Measurements from ENCODE around the gene RNF144A. TPM values are rescaled to one million over a fixed set of nuclear protein-coding genes. Genes with fewer than 3 reads are reported as not detected.

Gene RNF144A
- total and polyA plus RNA-seq, 3 experiments from 2014 or later = 8.3 to 14.9 (median 13.5) TPM

DNA sequence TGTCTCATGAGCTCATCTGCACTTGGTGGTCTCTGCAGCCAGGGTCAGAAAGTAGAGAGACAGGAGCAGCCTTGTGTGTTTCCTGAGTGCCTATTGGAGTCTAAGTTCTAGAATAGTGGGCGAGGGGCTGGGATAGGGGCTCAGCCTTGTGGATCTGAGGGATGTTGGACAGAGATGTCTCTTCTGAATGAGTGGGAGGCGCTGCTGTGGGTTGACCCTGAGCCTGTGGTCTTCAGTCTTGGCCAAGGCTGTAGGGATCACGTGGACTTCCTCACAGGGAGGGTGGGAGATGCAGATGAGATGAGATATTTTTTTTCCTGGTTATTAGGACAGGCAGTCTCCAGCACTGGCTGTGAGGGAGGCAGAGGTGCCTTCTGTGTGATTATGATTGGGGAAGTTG, 61.8 kb downstream of the RNF144A start:
- POLR2A ChIA-PET = no interaction called here

DNA sequence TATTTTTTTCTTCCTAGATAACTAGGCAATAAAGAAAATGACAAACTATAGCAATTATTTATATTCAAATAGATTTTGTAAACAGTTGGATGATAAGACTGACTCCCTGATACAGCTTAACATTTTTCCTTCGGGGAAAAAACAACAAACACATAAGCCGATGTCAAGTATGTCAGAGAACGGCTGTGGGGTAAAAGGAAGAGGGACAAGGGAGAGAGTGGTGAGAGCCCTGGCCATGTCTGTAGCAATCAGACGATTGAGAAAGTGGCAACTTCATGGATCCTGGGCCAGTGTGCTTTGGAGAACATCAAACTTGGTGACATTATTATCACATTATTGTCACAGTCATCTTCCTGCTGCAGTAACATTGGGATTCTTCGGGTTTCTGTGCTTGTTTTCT, 65.2 kb downstream of the RNF144A start:
- Mint-ChIP-seq H3K27ac (no peak overlapping the region), H3K27me3 (no peaks in the 10 kb centered on the region), H3K4me1 (peaks cover 13 to 68% (median 33%) of the 10 kb centered on the region in 3 donors), H3K9me3 (no peaks in the 10 kb centered on the region), H3K4me3 (no peak overlapping the region), H3K36me3 (peaks cover 14 to 28% (median 15%) of the 10 kb centered on the region in 3 donors)
- Histone ChIP-seq H3K4me3 (ENCODE audit: low read length) (no peak overlapping the region), H3K4me1 (ENCODE audit: insufficient read depth, low read length) (no peaks in the 10 kb centered on the region), H3K27ac (ENCODE audit: low read depth, low read length) (no peak overlapping the region), H3K9me3 (ENCODE audit: low read length) (no peaks in the 10 kb centered on the region), H3K27me3 (ENCODE audit: insufficient read depth, low read length, poor library complexity, severe bottlenecking) (no peaks in the 10 kb centered on the region), H3K36me3 (ENCODE audit: insufficient read depth, low read length) (no peaks in the 10 kb centered on the region)
- CTCF ChIA-PET = no interaction called here
- DNase-seq = no peak
- POLR2A ChIA-PET = no interaction called here

More for the DNA sequence above, 61.8 kb downstream of the RNF144A start:
- Histone ChIP-seq H3K9me3 (ENCODE audit: low read length) (no peaks in the 10 kb centered on the region), H3K36me3 (ENCODE audit: insufficient read depth, low read length) (no peaks in the 10 kb centered on the region), H3K27me3 (ENCODE audit: insufficient read depth, low read length, poor library complexity, severe bottlenecking) (no peaks in the 10 kb centered on the region), H3K4me3 (ENCODE audit: low read length) (no peak overlapping the region), H3K4me1 (ENCODE audit: insufficient read depth, low read length) (no peaks in the 10 kb centered on the region), H3K27ac (ENCODE audit: low read depth, low read length) (no peak overlapping the region)
- Mint-ChIP-seq H3K9me3 (no peaks in the 10 kb centered on the region), H3K27me3 (no peaks in the 10 kb centered on the region), H3K36me3 (peaks cover 13 to 29% (median 15%) of the 10 kb centered on the region in 3 donors), H3K4me3 (no peak overlapping the region), H3K4me1 (peaks cover 11 to 51% (median 20%) of the 10 kb centered on the region in 3 donors), H3K27ac (no peak overlapping the region)
- CTCF ChIA-PET = no interaction called here
- DNase-seq = no peak

DNA sequence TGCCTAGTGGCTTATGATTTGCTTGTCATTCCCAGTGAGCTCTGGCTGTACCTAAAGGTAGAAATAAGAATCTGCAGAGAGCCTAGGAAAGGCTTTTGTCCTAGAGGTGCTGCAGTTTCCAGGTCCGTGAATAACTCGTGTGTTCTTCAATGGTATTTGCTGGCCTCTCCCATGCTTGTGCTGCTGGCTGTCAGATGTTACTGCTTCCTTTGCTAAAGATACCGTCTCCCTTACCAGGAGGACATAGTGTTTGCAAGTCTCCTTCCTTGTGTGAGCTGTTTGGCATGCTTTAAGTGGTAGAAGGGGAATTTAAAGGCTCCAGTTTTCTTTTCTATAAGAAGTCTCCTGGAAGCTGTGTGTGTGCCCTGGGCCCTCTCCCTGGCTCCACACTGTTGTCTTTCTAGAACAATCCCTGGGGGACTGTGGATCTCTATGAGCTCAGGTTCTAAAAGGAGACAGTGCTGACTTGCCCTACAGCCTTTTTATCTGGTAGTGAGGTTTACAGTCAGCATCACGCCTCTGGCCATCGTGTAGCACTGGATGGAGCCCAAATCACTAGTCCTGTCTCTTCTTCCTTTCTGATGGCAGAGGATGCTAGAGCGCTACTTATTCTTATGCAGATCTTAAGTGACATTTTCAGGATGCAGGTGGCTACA, 65.8 kb downstream of the RNF144A start:
- ChIA-PET CTCF (no interaction called here), POLR2A (no interaction called here)
- peaks cover 15 to 25% (median 17%) of the 10 kb centered on the region in 3 donors for H3K36me3 Mint-ChIP-seq
- no peak overlapping the region for H3K4me3 Mint-ChIP-seq
- no peaks in the 10 kb centered on the region for H3K27me3 Mint-ChIP-seq
- Histone ChIP-seq H3K9me3 (ENCODE audit: low read length) (no peaks in the 10 kb centered on the region), H3K4me1 (ENCODE audit: insufficient read depth, low read length) (no peaks in the 10 kb centered on the region), H3K27ac (ENCODE audit: low read depth, low read length) (no peak overlapping the region), H3K27me3 (ENCODE audit: insufficient read depth, low read length, poor library complexity, severe bottlenecking) (no peaks in the 10 kb centered on the region), H3K36me3 (ENCODE audit: insufficient read depth, low read length) (no peaks in the 10 kb centered on the region), H3K4me3 (ENCODE audit: low read length) (no peak overlapping the region)
- H3K4me1 Mint-ChIP-seq = peaks cover 11 to 65% (median 33%) of the 10 kb centered on the region in 3 donors
- H3K27ac Mint-ChIP-seq = peak overlapping the region in 3 of 8 donors; percentile 26 to 42 (median 34)
- H3K9me3 Mint-ChIP-seq = no peaks in the 10 kb centered on the region
- no peak for DNase-seq

DNA sequence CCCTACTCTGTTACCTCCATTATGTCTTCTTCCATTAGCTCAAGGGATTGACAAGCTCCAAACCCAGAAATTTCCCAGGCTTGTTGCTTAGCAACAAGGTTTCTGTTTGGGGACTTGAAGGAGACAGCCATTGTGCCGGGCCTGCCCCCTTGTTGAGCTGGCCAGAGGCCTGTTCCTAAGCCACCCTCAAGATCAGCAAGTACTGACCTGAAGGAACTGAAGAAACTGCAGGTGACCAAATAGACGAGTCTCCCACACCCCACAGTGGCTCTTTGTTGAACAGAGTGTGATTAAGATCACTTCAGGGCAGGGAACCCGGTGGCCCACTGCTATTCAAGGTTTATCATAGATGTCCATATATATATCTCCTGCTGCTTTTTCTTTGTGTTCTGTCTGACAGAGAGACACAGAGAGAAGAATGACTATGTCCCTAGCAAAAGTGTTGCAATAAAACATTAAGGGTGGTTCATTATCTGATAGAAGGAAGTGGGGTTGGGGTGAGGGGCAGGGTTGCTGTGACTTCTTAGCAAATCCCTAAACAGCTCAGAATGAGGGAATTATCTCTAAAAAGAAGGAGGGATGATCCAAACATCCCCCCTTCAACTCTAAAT, 69.2 kb downstream of the RNF144A start:
- no peak overlapping the region for H3K4me3 Mint-ChIP-seq
- peaks cover 8 to 47% (median 26%) of the 10 kb centered on the region in 3 donors for H3K4me1 Mint-ChIP-seq
- ChIA-PET CTCF (interaction anchor here (0.6 kb wide), 1 partner anchor 115 kb away, joined by 3 read pairs; no protein-coding TSS in a partner anchor), POLR2A (no interaction called here)
- H3K27me3 Mint-ChIP-seq = no peaks in the 10 kb centered on the region
- H3K27ac Mint-ChIP-seq = peak overlapping the region in 1 of 8 donors; percentile 17
- H3K9me3 ChIP-seq (ENCODE audit: low read length) = no peaks in the 10 kb centered on the region
- no peak for DNase-seq
- H3K4me1 ChIP-seq (ENCODE audit: insufficient read depth, low read length) = no peaks in the 10 kb centered on the region
- peaks cover 10 to 34% (median 15%) of the 10 kb centered on the region in 3 donors for H3K36me3 Mint-ChIP-seq
- peaks cover 0 to 1% (median 0%) of the 10 kb centered on the region in 5 donors for H3K9me3 Mint-ChIP-seq
- H3K4me3 ChIP-seq (ENCODE audit: low read length) = no peak overlapping the region
- H3K27me3 ChIP-seq (ENCODE audit: insufficient read depth, low read length, poor library complexity, severe bottlenecking) = no peaks in the 10 kb centered on the region
- H3K36me3 ChIP-seq (ENCODE audit: insufficient read depth, low read length) = no peaks in the 10 kb centered on the region
- H3K27ac ChIP-seq (ENCODE audit: low read depth, low read length) = no peak overlapping the region

DNA sequence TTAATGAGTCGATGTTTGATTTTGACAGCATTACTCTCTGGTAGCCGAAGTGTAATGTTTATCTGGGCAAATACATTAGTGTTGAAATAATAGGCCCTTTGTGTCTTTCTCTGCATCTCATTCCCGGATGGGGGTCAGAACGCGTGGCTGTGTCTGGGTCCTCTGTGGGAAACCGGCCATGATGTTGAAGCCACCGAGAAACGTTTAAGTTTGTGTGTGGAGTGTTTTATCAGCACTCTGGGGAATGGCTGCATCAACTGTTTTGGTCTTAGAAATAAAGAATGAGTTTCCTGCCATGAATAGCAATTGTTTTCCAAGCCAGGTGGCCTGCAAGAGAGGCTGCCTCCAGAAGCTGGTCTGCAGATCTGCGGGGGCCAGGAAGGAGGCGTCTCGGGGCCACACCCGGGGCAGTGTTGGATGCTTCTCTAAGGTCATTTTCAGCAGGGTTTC, 69.7 kb downstream of the RNF144A start:
- CTCF ChIA-PET = no interaction called here
- Mint-ChIP-seq H3K27me3 (no peaks in the 10 kb centered on the region), H3K9me3 (peaks cover 0 to 1% (median 0%) of the 10 kb centered on the region in 5 donors), H3K4me1 (peaks cover 8 to 47% (median 20%) of the 10 kb centered on the region in 3 donors), H3K27ac (no peak overlapping the region), H3K36me3 (peaks cover 7 to 33% (median 13%) of the 10 kb centered on the region in 3 donors), H3K4me3 (no peak overlapping the region)
- H3K9me3 ChIP-seq (ENCODE audit: low read length) = no peaks in the 10 kb centered on the region
- POLR2A ChIA-PET = no interaction called here
- no peaks in the 10 kb centered on the region for H3K4me1 ChIP-seq (ENCODE audit: insufficient read depth, low read length)
- DNase-seq = no peak
- H3K27ac ChIP-seq (ENCODE audit: low read depth, low read length) = no peak overlapping the region
- no peaks in the 10 kb centered on the region for H3K36me3 ChIP-seq (ENCODE audit: insufficient read depth, low read length)
- no peaks in the 10 kb centered on the region for H3K27me3 ChIP-seq (ENCODE audit: insufficient read depth, low read length, poor library complexity, severe bottlenecking)
- no peak overlapping the region for H3K4me3 ChIP-seq (ENCODE audit: low read length)

DNA sequence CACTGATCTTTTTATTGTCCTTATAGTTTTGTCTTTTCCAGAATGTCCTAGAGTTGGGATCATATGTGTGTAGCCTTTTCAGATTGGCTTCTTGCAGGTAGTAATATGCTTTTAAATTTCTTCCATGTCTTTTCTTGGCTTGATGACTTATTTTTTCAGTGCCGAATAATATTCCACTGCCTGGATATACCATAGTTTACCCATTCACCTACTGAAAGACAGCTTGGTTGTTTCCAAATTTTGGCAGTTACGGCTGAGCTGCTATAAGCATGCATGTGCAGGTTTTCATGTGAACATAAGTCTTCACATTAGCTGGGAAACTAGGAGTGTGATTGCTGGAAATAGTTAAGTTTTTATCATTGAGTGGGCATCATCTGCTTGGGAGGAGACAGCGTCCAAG, 73.7 kb downstream of the RNF144A start:
- POLR2A ChIA-PET = no interaction called here
- H3K9me3 Mint-ChIP-seq = peaks cover 0 to 1% (median 0%) of the 10 kb centered on the region in 5 donors
- Histone ChIP-seq H3K4me1 (ENCODE audit: insufficient read depth, low read length) (no peaks in the 10 kb centered on the region), H3K27ac (ENCODE audit: low read depth, low read length) (no peak overlapping the region), H3K36me3 (ENCODE audit: insufficient read depth, low read length) (no peaks in the 10 kb centered on the region), H3K4me3 (ENCODE audit: low read length) (no peak overlapping the region), H3K27me3 (ENCODE audit: insufficient read depth, low read length, poor library complexity, severe bottlenecking) (no peaks in the 10 kb centered on the region), H3K9me3 (ENCODE audit: low read length) (no peaks in the 10 kb centered on the region)
- CTCF ChIA-PET = interaction anchor here (1.0 kb wide), 1 partner anchor 10 kb away, joined by 3 read pairs; no protein-coding TSS in a partner anchor
- H3K36me3 Mint-ChIP-seq = peaks cover 7 to 49% (median 22%) of the 10 kb centered on the region in 3 donors
- peaks cover 3 to 23% (median 18%) of the 10 kb centered on the region in 3 donors for H3K4me1 Mint-ChIP-seq
- no peak overlapping the region for H3K4me3 Mint-ChIP-seq
- H3K27ac Mint-ChIP-seq = no peak overlapping the region
- DNase-seq = no peak
- no peaks in the 10 kb centered on the region for H3K27me3 Mint-ChIP-seq

DNA sequence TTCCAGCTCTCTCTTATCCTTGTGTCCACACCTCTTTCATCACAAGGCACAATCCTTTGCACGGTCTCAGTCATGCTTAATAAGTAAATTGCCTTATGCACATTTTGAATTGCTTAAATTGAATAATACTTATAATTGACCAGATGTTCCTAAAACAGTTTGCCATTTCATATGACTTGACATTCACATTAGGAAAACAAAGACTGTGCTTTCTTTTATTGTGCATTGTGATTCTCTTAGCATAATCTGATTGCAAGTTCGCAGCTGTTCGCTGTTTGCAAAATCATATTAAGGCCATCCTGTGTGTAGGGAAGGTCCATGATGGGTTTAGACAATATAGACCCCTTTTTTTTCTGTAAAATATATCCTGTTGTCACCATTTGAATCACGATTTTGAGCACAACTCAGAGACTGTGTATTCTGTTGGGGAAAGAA, 75.6 kb downstream of the RNF144A start:
- Mint-ChIP-seq H3K27ac (no peak overlapping the region), H3K4me1 (peaks cover 3 to 13% (median 9%) of the 10 kb centered on the region in 3 donors), H3K4me3 (no peak overlapping the region), H3K36me3 (peaks cover 10 to 61% (median 20%) of the 10 kb centered on the region in 3 donors), H3K27me3 (no peaks in the 10 kb centered on the region), H3K9me3 (peaks cover 0 to 1% (median 0%) of the 10 kb centered on the region in 5 donors)
- H3K4me1 ChIP-seq (ENCODE audit: insufficient read depth, low read length) = no peaks in the 10 kb centered on the region
- no peaks in the 10 kb centered on the region for H3K27me3 ChIP-seq (ENCODE audit: insufficient read depth, low read length, poor library complexity, severe bottlenecking)
- ChIA-PET CTCF (interaction anchor here (1.5 kb wide), 1 partner anchor 51 kb away, joined by 3 read pairs; no protein-coding TSS in a partner anchor), POLR2A (no interaction called here)
- DNase-seq = no peak
- H3K27ac ChIP-seq (ENCODE audit: low read depth, low read length) = no peak overlapping the region
- no peaks in the 10 kb centered on the region for H3K36me3 ChIP-seq (ENCODE audit: insufficient read depth, low read length)
- H3K4me3 ChIP-seq (ENCODE audit: low read length) = no peak overlapping the region
- H3K9me3 ChIP-seq (ENCODE audit: low read length) = no peaks in the 10 kb centered on the region

DNA sequence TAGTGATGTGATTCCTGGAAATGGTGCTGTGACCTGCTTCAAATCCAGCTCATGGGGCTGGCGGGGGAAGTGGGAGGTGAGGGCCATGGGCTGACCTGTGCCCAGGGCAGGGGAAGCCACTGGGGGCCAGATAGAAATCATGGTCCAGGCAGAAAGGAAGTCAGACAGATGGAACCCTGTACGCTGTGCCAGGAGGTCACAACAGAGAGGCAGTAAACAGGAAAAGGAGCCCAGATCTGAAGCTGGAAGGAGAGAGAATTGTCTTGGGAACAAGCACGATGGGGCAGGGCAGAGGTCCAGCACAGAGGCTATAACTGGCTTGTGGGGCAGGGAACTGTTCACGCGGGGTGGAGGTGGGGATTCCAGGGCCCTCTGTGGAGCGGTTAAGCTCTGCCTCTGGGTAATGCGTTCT, 76.0 kb downstream of the RNF144A start:
- Mint-ChIP-seq H3K4me3 (no peak overlapping the region), H3K27ac (peak overlapping the region in 3 of 8 donors; percentile 15 to 55 (median 32)), H3K36me3 (peaks cover 10 to 63% (median 20%) of the 10 kb centered on the region in 3 donors), H3K27me3 (no peaks in the 10 kb centered on the region), H3K9me3 (peaks cover 0 to 1% (median 0%) of the 10 kb centered on the region in 5 donors), H3K4me1 (peaks cover 3 to 14% (median 11%) of the 10 kb centered on the region in 3 donors)
- POLR2A ChIA-PET = no interaction called here
- Histone ChIP-seq H3K4me3 (ENCODE audit: low read length) (no peak overlapping the region), H3K9me3 (ENCODE audit: low read length) (no peaks in the 10 kb centered on the region), H3K27me3 (ENCODE audit: insufficient read depth, low read length, poor library complexity, severe bottlenecking) (no peaks in the 10 kb centered on the region), H3K36me3 (ENCODE audit: insufficient read depth, low read length) (no peaks in the 10 kb centered on the region), H3K4me1 (ENCODE audit: insufficient read depth, low read length) (no peaks in the 10 kb centered on the region), H3K27ac (ENCODE audit: low read depth, low read length) (no peak overlapping the region)
- CTCF ChIA-PET = interaction anchor here (1.3 to 1.5 kb wide), 2 partner anchors 51 kb away, joined by 3 read pairs; no protein-coding TSS in a partner anchor
- no peak for DNase-seq

Measured in CD8-positive, alpha-beta memory T cell (primary cell).